Mesothelial cell of epicardium (in vitro differentiated cells): ENCODE results near the gene CAPN12. TPM values are rescaled to one million over a fixed set of nuclear protein-coding genes. Genes with fewer than 3 reads are reported as not detected.

Experiments
- DNase-seq, 2 experiments: peaks; one replicate each; pipeline ENCODE4 v3.0.0; 2021; ENCODE audit warnings: low spot score in 2 of 2; ENCODE audit not compliant: unreplicated experiment in 2 of 2
- H3K27ac Mint-ChIP-seq: 2 replicates; pipeline ENCODE4 v1.8.0; 2021; ENCODE audit warnings: mixed read lengths
- H3K27me3 Mint-ChIP-seq: 2 replicates; pipeline ENCODE4 v1.8.0; 2021; ENCODE audit warnings: low read depth, mixed read lengths
- H3K36me3 Mint-ChIP-seq: 2 replicates; pipeline ENCODE4 v1.8.0; 2021; ENCODE audit warnings: mixed read lengths
- H3K4me1 Mint-ChIP-seq: 2 replicates; pipeline ENCODE4 v1.8.0; 2021; ENCODE audit warnings: mixed read lengths
- H3K4me3 Mint-ChIP-seq: 2 replicates; pipeline ENCODE4 v1.8.0; 2021; ENCODE audit warnings: mild to moderate bottlenecking, moderate library complexity, mixed read lengths
- H3K9me3 Mint-ChIP-seq: 2 replicates; pipeline ENCODE4 v1.8.0; 2021; ENCODE audit warnings: mixed read lengths
- CTCF ChIP-seq: fragments of 200-600 bp; sonication (generic); IDR thresholded peaks from one replicate; pipeline ENCODE4 v1.5.0; 2021; ENCODE audit warnings: antibody characterized with exemption; ENCODE audit not compliant: unreplicated experiment
- total RNA-seq: library from RNA; stranded (reverse); gene quantifications from 3 replicates; pipeline ENCODE4 v1.2.1, GENCODE V29; 2021

CAPN12 gene
- total RNA-seq, 1 donor from 2014 or later = 6.7 TPM

GRCh38 chr19:38695832-38696728, 48.2 kb downstream of the CAPN12 start:
- TF ChIP-seq CTCF = no peak
- Mint-ChIP-seq H3K9me3 (no peaks in the 10 kb centered on the region), H3K27me3 (no peaks in the 10 kb centered on the region), H3K27ac (peak overlapping the region; percentile 100), H3K4me3 (no peak overlapping the region), H3K36me3 (peaks cover 13% of the 10 kb centered on the region), H3K4me1 (peaks cover 59% of the 10 kb centered on the region)
- no peak for DNase-seq

- H3K27me3 Mint-ChIP-seq = no peaks in the 10 kb centered on the region
- peaks cover 9% of the 10 kb centered on the region for H3K36me3 Mint-ChIP-seq
- TF ChIP-seq CTCF = no peak
- no peaks in the 10 kb centered on the region for H3K9me3 Mint-ChIP-seq
- DNase-seq = no peak
- H3K27ac Mint-ChIP-seq = peak overlapping the region; percentile 100
- no peak overlapping the region for H3K4me3 Mint-ChIP-seq
- peaks cover 64% of the 10 kb centered on the region for H3K4me1 Mint-ChIP-seq
Measured at GRCh38 chr19:38695317-38695683, 49.0 kb downstream of the CAPN12 start.

GRCh38 chr19:38693380-38694223, 50.7 kb downstream of the CAPN12 start:
- Mint-ChIP-seq H3K9me3 (peaks cover 4% of the 10 kb centered on the region), H3K4me3 (peak overlapping the region; percentile 30), H3K27ac (peak overlapping the region; percentile 100), H3K4me1 (peaks cover 69% of the 10 kb centered on the region), H3K36me3 (peaks cover 19% of the 10 kb centered on the region), H3K27me3 (no peaks in the 10 kb centered on the region)
- DNase-seq = peak in 1 of 2 experiments; percentile 56
- TF ChIP-seq CTCF = no peak

- H3K27me3 Mint-ChIP-seq = no peaks in the 10 kb centered on the region
- peaks cover 62% of the 10 kb centered on the region for H3K4me1 Mint-ChIP-seq
- peaks cover 21% of the 10 kb centered on the region for H3K36me3 Mint-ChIP-seq
- no peak for TF ChIP-seq CTCF
- H3K27ac Mint-ChIP-seq = peak overlapping the region; percentile 100
- peak overlapping the region; percentile 30 for H3K4me3 Mint-ChIP-seq
- DNase-seq = no peak
- peaks cover 5% of the 10 kb centered on the region for H3K9me3 Mint-ChIP-seq
Measured at GRCh38 chr19:38692458-38693379, 51.6 kb downstream of the CAPN12 start.

- H3K36me3 Mint-ChIP-seq = peaks cover 24% of the 10 kb centered on the region
- H3K4me1 Mint-ChIP-seq = peaks cover 65% of the 10 kb centered on the region
- peaks cover 10% of the 10 kb centered on the region for H3K9me3 Mint-ChIP-seq
- H3K27me3 Mint-ChIP-seq = no peaks in the 10 kb centered on the region
- no peak for TF ChIP-seq CTCF
- peak overlapping the region; percentile 43 for H3K4me3 Mint-ChIP-seq
- DNase-seq = no peak
- H3K27ac Mint-ChIP-seq = peak overlapping the region; percentile 100
Measured at GRCh38 chr19:38691938-38692457, 52.3 kb downstream of the CAPN12 start.
